HCT116 (cell line): ENCODE data around the gene USP3.

Experiments
- CBX3 ChIP-seq: IDR thresholded peaks from 2 replicates; pipeline ENCODE4 v1.6.1; 2012; ENCODE audit warnings: low read depth
- EZH2 ChIP-seq: fragments of 200-600 bp; sonication (generic); IDR thresholded peaks from 2 replicates; pipeline ENCODE4 v1.6.1; 2017; ENCODE audit warnings: antibody characterized with exemption, mixed run types
- EZH2phosphoT487 ChIP-seq: fragments of 200-600 bp; IDR thresholded peaks from 2 replicates; pipeline ENCODE4 v1.6.1; 2018; ENCODE audit warnings: antibody characterized with exemption, borderline replicate concordance
- POLR2A ChIP-seq: IDR thresholded peaks from 2 replicates; pipeline ENCODE4 v1.7.0; 2011; ENCODE audit warnings: borderline replicate concordance; ENCODE audit not compliant: insufficient read depth, insufficient read length; ENCODE audit errors: extremely low read depth
- POLR2AphosphoS5 ChIP-seq: IDR thresholded peaks from 2 replicates; pipeline ENCODE4 v1.6.1; 2011; ENCODE audit warnings: mild to moderate bottlenecking, low read depth, low read length, moderate library complexity
- SIN3A ChIP-seq: IDR thresholded peaks from 2 replicates; pipeline ENCODE4 v1.6.1; 2012; ENCODE audit warnings: low read depth
- TCF7L2 ChIP-seq: IDR thresholded peaks from 2 replicates; pipeline ENCODE4 v1.7.0; 2011; ENCODE audit warnings: borderline replicate concordance, inconsistent platforms; ENCODE audit not compliant: insufficient read depth, insufficient read length; ENCODE audit errors: extremely low read depth
- YY1 ChIP-seq: IDR thresholded peaks from 2 replicates; pipeline ENCODE4 v1.6.1; 2011; ENCODE audit warnings: low read length, low read depth, moderate library complexity, mild to moderate bottlenecking; ENCODE audit not compliant: insufficient replicate concordance; ENCODE audit errors: extremely low read depth
- ZNF274 ChIP-seq: fragments of 200-500 bp; sonication (Bioruptor generic); IDR thresholded peaks from 2 replicates; pipeline ENCODE4 v1.6.1; 2014; ENCODE audit warnings: mild to moderate bottlenecking, low read depth, low read length, inconsistent platforms
- TF ChIP-seq, protein P1 (sequence below), 3 experiments: fragments of 200-600 bp in 1 of 3; sonication (generic) in 1 of 3; IDR thresholded peaks in 2 of 3; conservative IDR thresholded peaks in 1 of 3; 2 replicates each; pipeline ENCODE4 v1.5.1; 2012 to 2017; ENCODE audit warnings: low read depth in 2 of 3, low read length in 2 of 3, antibody characterized with exemption in 1 of 3, borderline replicate concordance in 1 of 3, control low read depth in 1 of 3, mild to moderate bottlenecking in 1 of 3, mixed read lengths in 1 of 3, mixed run types in 1 of 3, moderate library complexity in 1 of 3; ENCODE audit not compliant: insufficient read depth in 1 of 3
- TF ChIP-seq, protein P2 (sequence below): IDR thresholded peaks from 2 replicates; pipeline ENCODE4 v1.6.1; 2012
- TF ChIP-seq, protein P3 (sequence below): IDR thresholded peaks from 2 replicates; pipeline ENCODE4 v1.6.1; 2012; ENCODE audit warnings: low read depth
- TF ChIP-seq, protein P4 (sequence below): IDR thresholded peaks from 2 replicates; pipeline ENCODE4 v1.6.1; 2011; ENCODE audit warnings: mild to moderate bottlenecking, low read length, moderate library complexity; ENCODE audit not compliant: insufficient replicate concordance; ENCODE audit errors: extremely low read depth
- TF ChIP-seq, protein P5 (sequence below): IDR thresholded peaks from 2 replicates; pipeline ENCODE4 v1.6.1; 2012

DNA sequence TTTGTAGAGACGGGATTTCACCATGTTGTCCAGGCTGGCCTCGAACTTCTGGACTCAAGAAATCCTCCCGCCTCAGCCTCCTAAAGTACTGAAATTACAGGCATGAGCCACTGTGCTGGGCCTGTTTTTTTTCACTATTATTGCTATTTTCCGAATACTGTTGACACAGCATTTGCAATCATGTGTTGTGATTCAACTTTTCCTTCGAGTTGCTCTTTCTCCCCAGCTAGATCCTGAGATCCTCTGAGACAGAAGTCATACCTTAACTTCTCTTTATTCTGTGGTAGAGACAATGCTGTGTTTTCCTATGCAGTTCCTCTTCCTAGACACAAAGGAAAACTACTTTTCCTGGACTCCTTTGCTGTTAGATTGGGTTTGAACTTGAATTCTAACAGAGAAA is 46.4 kb upstream of the USP3 start:
- TF ChIP-seq, protein P1, sequence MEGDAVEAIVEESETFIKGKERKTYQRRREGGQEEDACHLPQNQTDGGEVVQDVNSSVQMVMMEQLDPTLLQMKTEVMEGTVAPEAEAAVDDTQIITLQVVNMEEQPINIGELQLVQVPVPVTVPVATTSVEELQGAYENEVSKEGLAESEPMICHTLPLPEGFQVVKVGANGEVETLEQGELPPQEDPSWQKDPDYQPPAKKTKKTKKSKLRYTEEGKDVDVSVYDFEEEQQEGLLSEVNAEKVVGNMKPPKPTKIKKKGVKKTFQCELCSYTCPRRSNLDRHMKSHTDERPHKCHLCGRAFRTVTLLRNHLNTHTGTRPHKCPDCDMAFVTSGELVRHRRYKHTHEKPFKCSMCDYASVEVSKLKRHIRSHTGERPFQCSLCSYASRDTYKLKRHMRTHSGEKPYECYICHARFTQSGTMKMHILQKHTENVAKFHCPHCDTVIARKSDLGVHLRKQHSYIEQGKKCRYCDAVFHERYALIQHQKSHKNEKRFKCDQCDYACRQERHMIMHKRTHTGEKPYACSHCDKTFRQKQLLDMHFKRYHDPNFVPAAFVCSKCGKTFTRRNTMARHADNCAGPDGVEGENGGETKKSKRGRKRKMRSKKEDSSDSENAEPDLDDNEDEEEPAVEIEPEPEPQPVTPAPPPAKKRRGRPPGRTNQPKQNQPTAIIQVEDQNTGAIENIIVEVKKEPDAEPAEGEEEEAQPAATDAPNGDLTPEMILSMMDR (IDR thresholded peaks at IDR 0.05 in 2 of 3, conservative IDR thresholded peaks at IDR 0.05 in 1 of 3; ENCODE audit: borderline replicate concordance in 1 of 3, insufficient read depth in 1 of 3, low read depth in 2 of 3, low read length in 2 of 3), result no peak
- TF ChIP-seq POLR2A (no peak), EZH2 (no peak), EZH2phosphoT487 (no peak), POLR2AphosphoS5 (no peak), SIN3A (no peak), TCF7L2 (no peak), YY1 (no peak), ZNF274 (no peak), CBX3 (no peak)
- TF ChIP-seq, protein P2, sequence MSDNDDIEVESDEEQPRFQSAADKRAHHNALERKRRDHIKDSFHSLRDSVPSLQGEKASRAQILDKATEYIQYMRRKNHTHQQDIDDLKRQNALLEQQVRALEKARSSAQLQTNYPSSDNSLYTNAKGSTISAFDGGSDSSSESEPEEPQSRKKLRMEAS, result no peak
- TF ChIP-seq, protein P3, sequence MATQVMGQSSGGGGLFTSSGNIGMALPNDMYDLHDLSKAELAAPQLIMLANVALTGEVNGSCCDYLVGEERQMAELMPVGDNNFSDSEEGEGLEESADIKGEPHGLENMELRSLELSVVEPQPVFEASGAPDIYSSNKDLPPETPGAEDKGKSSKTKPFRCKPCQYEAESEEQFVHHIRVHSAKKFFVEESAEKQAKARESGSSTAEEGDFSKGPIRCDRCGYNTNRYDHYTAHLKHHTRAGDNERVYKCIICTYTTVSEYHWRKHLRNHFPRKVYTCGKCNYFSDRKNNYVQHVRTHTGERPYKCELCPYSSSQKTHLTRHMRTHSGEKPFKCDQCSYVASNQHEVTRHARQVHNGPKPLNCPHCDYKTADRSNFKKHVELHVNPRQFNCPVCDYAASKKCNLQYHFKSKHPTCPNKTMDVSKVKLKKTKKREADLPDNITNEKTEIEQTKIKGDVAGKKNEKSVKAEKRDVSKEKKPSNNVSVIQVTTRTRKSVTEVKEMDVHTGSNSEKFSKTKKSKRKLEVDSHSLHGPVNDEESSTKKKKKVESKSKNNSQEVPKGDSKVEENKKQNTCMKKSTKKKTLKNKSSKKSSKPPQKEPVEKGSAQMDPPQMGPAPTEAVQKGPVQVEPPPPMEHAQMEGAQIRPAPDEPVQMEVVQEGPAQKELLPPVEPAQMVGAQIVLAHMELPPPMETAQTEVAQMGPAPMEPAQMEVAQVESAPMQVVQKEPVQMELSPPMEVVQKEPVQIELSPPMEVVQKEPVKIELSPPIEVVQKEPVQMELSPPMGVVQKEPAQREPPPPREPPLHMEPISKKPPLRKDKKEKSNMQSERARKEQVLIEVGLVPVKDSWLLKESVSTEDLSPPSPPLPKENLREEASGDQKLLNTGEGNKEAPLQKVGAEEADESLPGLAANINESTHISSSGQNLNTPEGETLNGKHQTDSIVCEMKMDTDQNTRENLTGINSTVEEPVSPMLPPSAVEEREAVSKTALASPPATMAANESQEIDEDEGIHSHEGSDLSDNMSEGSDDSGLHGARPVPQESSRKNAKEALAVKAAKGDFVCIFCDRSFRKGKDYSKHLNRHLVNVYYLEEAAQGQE, result no peak
- TF ChIP-seq, protein P4, sequence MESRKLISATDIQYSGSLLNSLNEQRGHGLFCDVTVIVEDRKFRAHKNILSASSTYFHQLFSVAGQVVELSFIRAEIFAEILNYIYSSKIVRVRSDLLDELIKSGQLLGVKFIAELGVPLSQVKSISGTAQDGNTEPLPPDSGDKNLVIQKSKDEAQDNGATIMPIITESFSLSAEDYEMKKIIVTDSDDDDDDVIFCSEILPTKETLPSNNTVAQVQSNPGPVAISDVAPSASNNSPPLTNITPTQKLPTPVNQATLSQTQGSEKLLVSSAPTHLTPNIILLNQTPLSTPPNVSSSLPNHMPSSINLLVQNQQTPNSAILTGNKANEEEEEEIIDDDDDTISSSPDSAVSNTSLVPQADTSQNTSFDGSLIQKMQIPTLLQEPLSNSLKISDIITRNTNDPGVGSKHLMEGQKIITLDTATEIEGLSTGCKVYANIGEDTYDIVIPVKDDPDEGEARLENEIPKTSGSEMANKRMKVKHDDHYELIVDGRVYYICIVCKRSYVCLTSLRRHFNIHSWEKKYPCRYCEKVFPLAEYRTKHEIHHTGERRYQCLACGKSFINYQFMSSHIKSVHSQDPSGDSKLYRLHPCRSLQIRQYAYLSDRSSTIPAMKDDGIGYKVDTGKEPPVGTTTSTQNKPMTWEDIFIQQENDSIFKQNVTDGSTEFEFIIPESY, result no peak
- TF ChIP-seq, protein P5, sequence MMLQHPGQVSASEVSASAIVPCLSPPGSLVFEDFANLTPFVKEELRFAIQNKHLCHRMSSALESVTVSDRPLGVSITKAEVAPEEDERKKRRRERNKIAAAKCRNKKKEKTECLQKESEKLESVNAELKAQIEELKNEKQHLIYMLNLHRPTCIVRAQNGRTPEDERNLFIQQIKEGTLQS, result no peak
